ENCODE results near the gene AGAP1.

The AGAP1 gene

GRCh38 chr2:236056141-236056540 is 562.3 kb downstream of the AGAP1 start:
- TF ChIP-seq POLR2AphosphoS5 (IDR thresholded peaks at IDR 0.05; ENCODE audit: low read depth, low read length) (no peak), REST (IDR thresholded peaks at IDR 0.05; ENCODE audit: insufficient read depth in 1 of 2, low read depth in 2 of 2, low read length in 2 of 2) (no peak), SIN3A (IDR thresholded peaks at IDR 0.05; ENCODE audit: borderline replicate concordance, insufficient read depth, low read length) (no peak), FOXP2 (optimal IDR thresholded peaks at IDR 0.05; ENCODE audit: borderline replicate concordance, extremely low read depth, extremely low read length, insufficient read depth) (no peak), TAF1 (IDR thresholded peaks at IDR 0.05; ENCODE audit: borderline replicate concordance, insufficient read depth, low read length) (no peak)

- TF ChIP-seq POLR2AphosphoS5 (IDR thresholded peaks at IDR 0.05; ENCODE audit: low read depth, low read length) (no peak), TAF1 (IDR thresholded peaks at IDR 0.05; ENCODE audit: borderline replicate concordance, insufficient read depth, low read length) (no peak), REST (IDR thresholded peaks at IDR 0.05; ENCODE audit: insufficient read depth in 1 of 2, low read depth in 2 of 2, low read length in 2 of 2) (no peak), FOXP2 (optimal IDR thresholded peaks at IDR 0.05; ENCODE audit: borderline replicate concordance, extremely low read depth, extremely low read length, insufficient read depth) (no peak), SIN3A (IDR thresholded peaks at IDR 0.05; ENCODE audit: borderline replicate concordance, insufficient read depth, low read length) (no peak)
Measured at GRCh38 chr2:236057375-236057774, 563.5 kb downstream of the AGAP1 start.

- TF ChIP-seq TAF1 (IDR thresholded peaks at IDR 0.05; ENCODE audit: borderline replicate concordance, insufficient read depth, low read length) (no peak), POLR2AphosphoS5 (IDR thresholded peaks at IDR 0.05; ENCODE audit: low read depth, low read length) (no peak), FOXP2 (optimal IDR thresholded peaks at IDR 0.05; ENCODE audit: borderline replicate concordance, extremely low read depth, extremely low read length, insufficient read depth) (no peak), SIN3A (IDR thresholded peaks at IDR 0.05; ENCODE audit: borderline replicate concordance, insufficient read depth, low read length) (no peak), REST (IDR thresholded peaks at IDR 0.05; ENCODE audit: insufficient read depth in 1 of 2, low read depth in 2 of 2, low read length in 2 of 2) (no peak)
Measured at GRCh38 chr2:236061497-236061896, 567.7 kb downstream of the AGAP1 start.

DNA sequence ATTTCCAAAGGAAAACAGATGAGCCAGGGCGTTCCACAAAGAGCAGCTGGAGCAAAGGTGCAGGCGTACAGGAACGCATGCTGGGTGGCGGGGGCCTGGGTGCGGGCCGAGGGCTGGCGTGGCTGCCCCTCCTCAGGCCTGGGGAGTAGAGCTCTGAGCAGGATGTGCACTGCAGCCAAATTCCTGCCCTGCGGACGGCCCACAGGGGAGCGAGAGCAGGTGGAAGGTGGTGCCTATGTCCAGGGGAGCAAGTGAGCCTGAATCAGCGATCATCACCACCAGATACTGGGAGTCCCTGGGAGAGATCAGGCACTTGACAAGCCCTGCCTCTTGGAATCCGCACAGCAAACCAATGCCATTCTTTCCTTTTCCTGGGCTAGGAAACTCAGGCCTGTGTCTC is 568.1 kb downstream of the AGAP1 start:
- TF ChIP-seq TAF1 (IDR thresholded peaks at IDR 0.05; ENCODE audit: borderline replicate concordance, insufficient read depth, low read length), result no peak
- no peak for TF ChIP-seq REST (IDR thresholded peaks at IDR 0.05; ENCODE audit: insufficient read depth in 1 of 2, low read depth in 2 of 2, low read length in 2 of 2)
- TF ChIP-seq SIN3A (IDR thresholded peaks at IDR 0.05; ENCODE audit: borderline replicate concordance, insufficient read depth, low read length), result no peak
- no peak for TF ChIP-seq POLR2AphosphoS5 (IDR thresholded peaks at IDR 0.05; ENCODE audit: low read depth, low read length)
- TF ChIP-seq FOXP2 (optimal IDR thresholded peaks at IDR 0.05; ENCODE audit: borderline replicate concordance, extremely low read depth, extremely low read length, insufficient read depth), result no peak

GRCh38 chr2:236063994-236064393 is 570.2 kb downstream of the AGAP1 start:
- TF ChIP-seq SIN3A (IDR thresholded peaks at IDR 0.05; ENCODE audit: borderline replicate concordance, insufficient read depth, low read length), result no peak
- no peak for TF ChIP-seq FOXP2 (optimal IDR thresholded peaks at IDR 0.05; ENCODE audit: borderline replicate concordance, extremely low read depth, extremely low read length, insufficient read depth)
- no peak for TF ChIP-seq POLR2AphosphoS5 (IDR thresholded peaks at IDR 0.05; ENCODE audit: low read depth, low read length)
- no peak for TF ChIP-seq TAF1 (IDR thresholded peaks at IDR 0.05; ENCODE audit: borderline replicate concordance, insufficient read depth, low read length)
- TF ChIP-seq REST (IDR thresholded peaks at IDR 0.05; ENCODE audit: insufficient read depth in 1 of 2, low read depth in 2 of 2, low read length in 2 of 2), result no peak
